GM18511 (cell line): Measurements from ENCODE around the gene PTPRD.

Experiments used
- ATAC-seq: cut with Tn5 transposase; IDR thresholded peaks from one replicate; pipeline ENCODE4 v1.9.1; 2021; ENCODE audit warnings: mild to moderate bottlenecking, moderate library complexity; ENCODE audit not compliant: unreplicated experiment

The PTPRD gene

GRCh38 chr9:8628791-8629190, 1984.0 kb downstream of the PTPRD start:
- ATAC-seq, result no peak

- ATAC-seq, result no peak
Observed at GRCh38 chr9:8627976-8628679, 1984.7 kb downstream of the PTPRD start.

DNA sequence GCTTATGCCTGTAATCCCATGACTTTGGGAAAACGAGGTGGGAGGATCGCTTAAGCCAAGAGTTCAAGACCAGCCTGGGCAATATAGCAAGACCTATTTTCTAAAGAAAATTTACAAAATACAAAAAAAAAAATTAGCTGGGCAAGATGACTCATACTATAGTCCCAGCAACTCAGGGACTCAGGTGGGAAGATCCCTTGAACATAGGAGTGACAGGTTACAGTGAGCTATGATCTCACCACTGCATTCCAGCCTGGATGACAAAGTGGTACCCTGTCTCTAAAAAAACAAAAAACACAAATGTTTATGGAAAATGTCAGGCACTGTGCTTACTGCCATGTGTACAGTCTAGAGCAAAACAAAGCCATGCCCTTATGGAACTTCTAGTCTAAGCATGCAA, 1989.9 kb downstream of the PTPRD start:
- ATAC-seq, result no peak

- ATAC-seq, result no peak
Observed at GRCh38 chr9:8622222-8622802, 1990.5 kb downstream of the PTPRD start.

- no peak for ATAC-seq
Observed at GRCh38 chr9:8621416-8621815, 1991.4 kb downstream of the PTPRD start.

- no peak for ATAC-seq
Observed at GRCh38 chr9:8616414-8616813, 1996.4 kb downstream of the PTPRD start.

GRCh38 chr9:8614926-8615440, 1997.8 kb downstream of the PTPRD start:
- ATAC-seq, result no peak

GRCh38 chr9:8613346-8613825, 1999.4 kb downstream of the PTPRD start:
- no peak for ATAC-seq

- ATAC-seq, result no peak
Observed at GRCh38 chr9:8611153-8611552, 2001.6 kb downstream of the PTPRD start.

- ATAC-seq, result no peak
Observed at GRCh38 chr9:8610256-8610655, 2002.5 kb downstream of the PTPRD start.

GRCh38 chr9:8605096-8605495, 2007.7 kb downstream of the PTPRD start:
- no peak for ATAC-seq

DNA sequence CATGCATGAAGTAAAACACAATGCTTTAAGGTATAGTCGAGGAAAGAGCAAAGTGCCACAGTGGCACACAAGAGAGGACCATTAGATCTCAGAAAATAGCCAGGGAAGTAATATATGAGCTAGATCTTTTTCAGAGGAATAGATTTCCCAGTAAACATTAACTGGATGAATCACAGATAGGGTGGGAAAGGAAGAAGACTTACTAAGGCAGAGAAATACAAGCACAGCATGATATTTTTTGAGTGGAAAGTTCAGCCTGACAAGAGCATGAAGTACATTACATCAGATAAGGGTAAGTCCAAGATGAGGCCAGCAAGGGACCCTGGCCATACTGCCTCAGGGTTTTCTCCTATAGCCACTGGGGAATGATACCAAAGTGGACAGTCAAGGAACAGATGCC, 2008.6 kb downstream of the PTPRD start:
- ATAC-seq, result no peak

DNA sequence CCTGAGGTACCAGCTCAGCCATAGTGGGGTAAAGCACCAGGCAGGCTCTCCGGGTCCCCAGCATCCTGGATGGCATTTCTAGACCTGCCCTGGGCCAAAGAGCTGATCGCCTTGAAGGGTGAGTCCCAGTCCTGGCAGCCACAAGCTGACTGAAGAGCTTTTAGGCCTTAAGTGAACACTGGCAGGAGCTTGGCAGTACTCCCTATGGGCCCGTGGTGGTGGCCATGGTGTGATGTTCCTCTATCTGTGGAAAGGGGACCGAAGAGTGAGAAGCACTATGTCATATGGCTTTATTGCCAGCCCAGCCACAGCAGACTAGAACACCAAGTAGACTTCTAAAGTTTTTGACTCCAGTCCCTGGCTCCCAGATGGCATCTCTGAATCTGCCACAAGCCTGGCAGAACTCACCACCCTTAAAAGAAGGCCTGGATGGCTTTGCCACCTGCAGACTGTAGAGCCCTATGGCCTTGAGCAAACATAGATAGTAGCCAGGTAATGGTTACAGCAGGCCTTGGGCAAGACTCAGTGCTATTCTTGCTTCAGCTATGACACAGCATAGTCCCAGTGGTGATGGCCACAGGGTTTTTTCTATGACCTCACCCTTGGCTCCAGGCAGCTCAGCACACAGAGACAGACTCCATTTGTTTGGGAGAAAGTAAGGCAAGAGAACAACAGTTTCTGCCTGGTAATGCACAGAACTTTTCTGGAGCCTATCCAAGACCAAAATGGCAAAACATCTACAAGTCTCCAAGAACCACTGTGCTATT, 2011.7 kb downstream of the PTPRD start:
- no peak for ATAC-seq

GRCh38 chr9:8599937-8600336, 2012.9 kb downstream of the PTPRD start:
- ATAC-seq, result no peak

- ATAC-seq, result no peak
Observed at GRCh38 chr9:8589476-8589875, 2023.3 kb downstream of the PTPRD start.

DNA sequence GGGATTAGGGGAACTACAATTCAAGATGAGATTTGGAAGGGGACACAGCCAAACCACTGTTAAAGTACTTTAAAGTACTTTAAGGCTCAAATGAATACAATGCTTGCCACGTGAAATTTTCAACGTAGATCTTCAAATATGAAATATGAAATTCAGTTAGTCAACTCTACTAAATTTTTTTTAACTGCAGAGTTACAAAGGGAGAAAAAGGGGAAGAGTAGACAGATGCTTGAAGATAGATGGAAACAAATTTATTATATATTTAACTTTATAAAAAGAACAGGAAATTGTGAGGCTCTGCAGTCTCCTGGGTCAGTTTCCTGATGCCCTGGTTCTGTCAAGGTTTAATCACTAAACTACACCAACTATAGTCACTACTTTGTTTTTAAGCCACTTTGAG, 2027.8 kb downstream of the PTPRD start:
- ATAC-seq, result no peak

DNA sequence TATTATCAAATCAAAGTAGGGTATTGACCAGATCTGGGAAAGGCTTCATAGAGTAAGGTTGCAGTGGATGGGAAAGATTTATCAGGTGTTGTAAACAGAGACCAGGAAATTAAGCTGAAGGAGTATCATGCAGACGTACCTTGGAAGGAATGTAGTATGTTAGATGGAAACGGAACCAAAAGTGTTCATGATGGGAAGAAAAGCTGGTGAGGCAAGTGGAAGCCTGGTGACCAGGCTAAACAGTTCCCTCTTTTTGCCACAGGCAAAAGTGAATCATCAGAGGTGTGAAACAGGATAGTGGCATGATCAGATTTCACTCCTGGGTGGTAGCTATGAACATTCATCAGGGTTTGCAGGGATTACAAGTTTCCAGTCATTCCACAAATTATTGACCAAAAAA, 2033.1 kb downstream of the PTPRD start:
- ATAC-seq, result no peak

- ATAC-seq, result no peak
Observed at GRCh38 chr9:8576741-8577140, 2036.1 kb downstream of the PTPRD start.

DNA sequence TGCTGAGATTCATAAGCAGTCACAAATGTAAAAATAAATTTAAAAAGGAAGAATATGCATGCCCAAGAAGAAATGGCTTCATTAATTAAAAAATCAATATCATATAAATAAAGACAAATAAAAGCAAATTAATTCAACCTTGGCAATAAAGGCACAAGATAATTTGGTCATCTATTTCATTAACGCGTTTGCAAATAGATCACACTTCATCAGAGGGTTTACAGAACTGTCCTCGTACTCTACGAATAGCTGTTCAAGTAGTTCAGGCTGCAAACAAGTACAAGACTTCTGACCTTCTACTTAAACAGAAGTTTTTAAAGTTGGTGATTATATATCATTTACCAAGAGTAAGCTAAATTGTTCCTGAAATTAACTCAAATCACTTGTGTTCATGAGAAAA, 2038.0 kb downstream of the PTPRD start:
- ATAC-seq, result no peak

- no peak for ATAC-seq
Observed at GRCh38 chr9:8572209-8572608, 2040.6 kb downstream of the PTPRD start.

GRCh38 chr9:8571643-8572042, 2041.2 kb downstream of the PTPRD start:
- ATAC-seq, result no peak

DNA sequence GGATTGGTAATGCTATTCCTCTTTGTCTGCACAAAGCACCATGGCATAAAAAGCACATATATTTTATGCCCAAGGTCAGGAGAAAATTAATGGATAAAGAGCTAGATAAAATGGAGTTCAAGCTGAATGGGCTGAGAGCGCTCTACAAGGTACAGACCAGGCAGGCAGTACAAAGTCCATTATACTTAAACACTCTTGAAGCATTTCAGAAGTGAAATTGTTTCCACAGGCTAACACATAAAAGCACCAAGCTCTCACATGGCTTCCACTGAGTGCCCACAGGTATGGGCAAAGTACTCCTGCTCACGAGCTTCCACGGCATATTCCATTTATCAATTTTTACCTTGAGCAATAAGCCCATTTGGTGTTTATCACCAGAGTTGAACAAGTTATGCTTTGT, 2042.0 kb downstream of the PTPRD start:
- no peak for ATAC-seq
